ENCODE measurements around the gene EIF5AL1.

GRCh38 chr10:79496896-79497295 is 15.4 kb upstream of the EIF5AL1 start:
- TF ChIP-seq CTCF (conservative IDR thresholded peaks at IDR 0.05 in 1 of 2, IDR thresholded peaks at IDR 0.05 in 1 of 2; ENCODE audit: low read depth in 1 of 2, low read length in 2 of 2), result no peak
- TF ChIP-seq EZH2 (IDR thresholded peaks at IDR 0.05; ENCODE audit: low read length, missing control alignments), result no peak
